Endothelial cell of hepatic sinusoid (primary cell): ENCODE measurements around the gene DHX35.
"Not testable (repeated sequence)": the region's sequence is repeated elsewhere in the genome, so short reads cannot be mapped to it uniquely, and the experiment has no call there.

Experiments
- in situ Hi-C: cut with HindIII; loops from 2 replicates; pipeline ENCODE4 v1.10.0; 2017; ENCODE audit warnings: low sequenced_read_pairs

The DHX35 gene

GRCh38 chr20:38939686-38940085, 22.5 kb upstream of the DHX35 start:
- in situ Hi-C loops = no loop called here

GRCh38 chr20:38940644-38941043, 21.5 kb upstream of the DHX35 start:
- in situ Hi-C loops = no loop called here

- in situ Hi-C loops = no loop called here
These were observed 20.3 kb upstream of the DHX35 start for GRCh38 chr20:38941726-38942389.

GRCh38 chr20:38945012-38945411, 17.1 kb upstream of the DHX35 start:
- in situ Hi-C loops = no loop called here

GRCh38 chr20:38946836-38947235, 15.3 kb upstream of the DHX35 start:
- in situ Hi-C loops = no loop called here

- in situ Hi-C loops = no loop called here
These were observed 14.2 kb upstream of the DHX35 start for GRCh38 chr20:38947931-38948362.

GRCh38 chr20:38950254-38950653, 11.9 kb upstream of the DHX35 start:
- in situ Hi-C loops = no loop called here

- in situ Hi-C loops = no loop called here
These were observed 10.5 kb upstream of the DHX35 start for GRCh38 chr20:38951611-38952010.

- in situ Hi-C loops = no loop called here
These were observed 10.0 kb upstream of the DHX35 start for GRCh38 chr20:38952153-38952552.

- in situ Hi-C loops = no loop called here
These were observed 8.4 kb upstream of the DHX35 start for GRCh38 chr20:38953630-38954340.

- in situ Hi-C loops = no loop called here
These were observed 4.8 kb upstream of the DHX35 start for GRCh38 chr20:38957235-38957876.

GRCh38 chr20:38957915-38958485, 4.1 kb upstream of the DHX35 start:
- in situ Hi-C loops = no loop called here

- in situ Hi-C loops = not testable (repeated sequence)
These were observed 1.9 kb upstream of the DHX35 start for GRCh38 chr20:38960187-38960687.

GRCh38 chr20:38961530-38962043, 557 bp upstream of the DHX35 start:
- in situ Hi-C loops = no loop called here

GRCh38 chr20:38962928-38963401, 821 bp downstream of the DHX35 start:
- in situ Hi-C loops = no loop called here

- in situ Hi-C loops = no loop called here
These were observed 1.6 kb downstream of the DHX35 start for GRCh38 chr20:38963745-38964144.

- in situ Hi-C loops = no loop called here
These were observed 3.1 kb downstream of the DHX35 start for GRCh38 chr20:38965264-38965663.

- in situ Hi-C loops = no loop called here
These were observed 5.9 kb downstream of the DHX35 start for GRCh38 chr20:38968090-38968489.

- in situ Hi-C loops = no loop called here
These were observed 7.6 kb downstream of the DHX35 start for GRCh38 chr20:38969708-38970107.

- in situ Hi-C loops = no loop called here
These were observed 8.2 kb downstream of the DHX35 start for GRCh38 chr20:38970302-38970701.

GRCh38 chr20:38973107-38973506, 11.0 kb downstream of the DHX35 start:
- in situ Hi-C loops = no loop called here
